HepG2 (cell line): ENCODE data around the gene AARSD1. TPM values are rescaled to one million over a fixed set of nuclear protein-coding genes. Genes with fewer than 3 reads are reported as not detected.

Source experiments
- ATAC-seq: fragments of 200-7000 bp; cut with Tn5 transposase; 3 replicates; pipeline ENCODE4 v1.9.1; 2020; ENCODE audit warnings: mild to moderate bottlenecking, moderate library complexity
- BruUV-seq: library from RNA; stranded (reverse); fragments of 400-500 nt; replicated peaks from 2 replicates; lab custom pipeline; 2021; lab: Mats Ljungman, UMichigan
- CTCF ChIA-PET: fragments of 300-600 bp; formaldehyde crosslinking; extraction: SDS; loops from one replicate; lab custom pipeline; 2021; ENCODE audit warnings: low total read pairs, inconsistent platforms, low intra/inter-chr PET ratio; lab: Yijun Ruan, JAX
- POLR2A ChIA-PET: fragments of 350-600 bp; sonication (Branson Sonifier 250); formaldehyde crosslinking; loops from one replicate; lab custom pipeline; 2020; ENCODE audit warnings: antibody characterized with exemption, inconsistent platforms; lab: Yijun Ruan, JAX
- DNase-seq: peaks from one replicate; pipeline ENCODE4 v3.0.0-alpha.2; 2015; ENCODE audit warnings: low spot score
- FAIRE-seq: peaks from 3 replicates; lab custom pipeline; 2011; peaks lifted over from hg19 to GRCh38; lab: Jason Lieb, UNC
- H2AFZ ChIP-seq: one replicate; pipeline ENCODE4 v1.6.1; 2011; ENCODE audit warnings: low read length, inconsistent platforms
- H3K27ac ChIP-seq: fragments of 300-600 bp; 3 replicates; pipeline ENCODE4 v1.8.0; 2011; ENCODE audit warnings: mixed run types, mild to moderate bottlenecking, mixed read lengths, low read length, inconsistent platforms; ENCODE audit not compliant: insufficient read depth; ENCODE audit errors: extremely low read length
- H3K27me3 ChIP-seq, 2 experiments: fragments of 200-600 bp in 1 of 2; 2 replicates in 1 of 2; 3 replicates in 1 of 2; pipeline versions ENCODE4 v1.6.0 to v1.8.0; 2011; ENCODE audit warnings: low read length in 2 of 2, mild to moderate bottlenecking in 2 of 2, moderate library complexity in 2 of 2, inconsistent platforms in 1 of 2; ENCODE audit not compliant: insufficient read depth in 2 of 2, control insufficient read depth in 1 of 2
- H3K36me3 ChIP-seq, 2 experiments: fragments of 200-600 bp in 1 of 2; replicated peaks in 1 of 2; 2 replicates in 1 of 2; 3 replicates in 1 of 2; pipeline versions ENCODE4 v1.5.1 to v1.8.0; 2011; ENCODE audit warnings: low read length in 2 of 2, inconsistent platforms in 1 of 2; ENCODE audit not compliant: insufficient read depth in 2 of 2, control insufficient read depth in 1 of 2
- H3K4me1 ChIP-seq: 2 replicates; pipeline ENCODE4 v1.5.1; 2012; ENCODE audit warnings: low read length, inconsistent platforms; ENCODE audit not compliant: insufficient read depth
- H3K4me2 ChIP-seq: 2 replicates; pipeline ENCODE4 v1.6.0; 2011; ENCODE audit warnings: low read depth, low read length, inconsistent platforms
- H3K4me3 ChIP-seq, 3 experiments: fragments of 200-600 bp in 1 of 3; sonication (generic), shearing (Covaris generic) in 1 of 3; replicated peaks in 1 of 3; 2 replicates each; pipeline ENCODE4 v1.5.1; 2011 to 2016; ENCODE audit warnings: low read length in 3 of 3, inconsistent platforms in 2 of 3, low read depth in 2 of 3, mild to moderate bottlenecking in 2 of 3, control low read depth in 1 of 3, mixed read lengths in 1 of 3; ENCODE audit not compliant: insufficient read depth in 1 of 3
- H3K79me2 ChIP-seq: one replicate; pipeline ENCODE4 v1.6.1; 2011; ENCODE audit warnings: low read length, inconsistent platforms; ENCODE audit not compliant: insufficient read depth
- H3K9ac ChIP-seq: 2 replicates; pipeline ENCODE4 v1.6.0; 2011; ENCODE audit warnings: mild to moderate bottlenecking, low read depth, low read length, inconsistent platforms; ENCODE audit not compliant: insufficient read depth
- H3K9me3 ChIP-seq: 2 replicates; pipeline ENCODE4 v1.5.1; 2012; ENCODE audit warnings: mild to moderate bottlenecking, low read length
- H4K20me1 ChIP-seq: 2 replicates; pipeline ENCODE4 v1.6.0; 2011; ENCODE audit warnings: inconsistent platforms, mild to moderate bottlenecking, low read length, moderate library complexity; ENCODE audit not compliant: insufficient read depth
- ATF1 ChIP-seq: IDR thresholded peaks from 2 replicates; pipeline ENCODE4 v1.6.1; 2016; ENCODE audit warnings: mild to moderate bottlenecking, control low read depth
- CCDC6 ChIP-seq: sonication (generic); formaldehyde crosslinking; IDR thresholded peaks from 2 replicates; pipeline ENCODE4 v1.8.1; 2022; ENCODE audit warnings: mild to moderate bottlenecking, missing genetic modification reagents, moderate library complexity
- CEBPB ChIP-seq: IDR thresholded peaks from 2 replicates; pipeline ENCODE4 v1.6.1; 2011; ENCODE audit warnings: low read depth, low read length, improper control_type of control experiment, borderline replicate concordance
- FOXC1 ChIP-seq: sonication (generic); formaldehyde crosslinking; IDR thresholded peaks from 2 replicates; pipeline ENCODE4 v1.8.0; 2022; ENCODE audit warnings: mild to moderate bottlenecking, missing genetic modification reagents, borderline replicate concordance
- MZF1 ChIP-seq: sonication (generic); formaldehyde crosslinking; IDR thresholded peaks from 2 replicates; pipeline ENCODE4 v1.8.1; 2023; ENCODE audit warnings: mild to moderate bottlenecking, missing genetic modification reagents, borderline replicate concordance
- POLR2AphosphoS5 ChIP-seq: IDR thresholded peaks from 2 replicates; pipeline ENCODE4 v1.6.1; 2012; ENCODE audit warnings: low read depth, low read length
- PRPF4 ChIP-seq: fragments of 200-400 bp; formaldehyde crosslinking; IDR thresholded peaks from 2 replicates; pipeline ENCODE4 v1.6.1; 2016; ENCODE audit warnings: low read length, low read depth; ENCODE audit not compliant: poor library complexity, severe bottlenecking
- RBFOX2 ChIP-seq: fragments of 200-400 bp; formaldehyde crosslinking; IDR thresholded peaks from 2 replicates; pipeline ENCODE4 v1.6.1; 2017; ENCODE audit warnings: low read depth, mild to moderate bottlenecking, low read length
- RELA ChIP-seq: sonication (generic); formaldehyde crosslinking; IDR thresholded peaks from 2 replicates; pipeline ENCODE4 v1.4.0; 2020; ENCODE audit warnings: missing genetic modification reagents
- RFX1 ChIP-seq: fragments of 450-650 bp; IDR thresholded peaks from 2 replicates; pipeline ENCODE4 v1.6.1; 2017
- RNF2 ChIP-seq: fragments of 450-650 bp; conservative IDR thresholded peaks from 2 replicates; pipeline ENCODE4 v1.6.1; 2016; ENCODE audit warnings: low read depth
- SAP130 ChIP-seq: IDR thresholded peaks from 2 replicates; pipeline ENCODE4 v1.6.1; 2016; ENCODE audit warnings: low read depth
- SETDB1 ChIP-seq: sonication (generic); formaldehyde crosslinking; IDR thresholded peaks from 2 replicates; pipeline ENCODE4 v1.5.1; 2020; ENCODE audit warnings: missing genetic modification reagents, mild to moderate bottlenecking, borderline replicate concordance
- SOX6 ChIP-seq, 2 experiments: fragments of 450-650 bp in 1 of 2; sonication (generic) in 1 of 2; formaldehyde crosslinking in 1 of 2; IDR thresholded peaks; 2 replicates each; pipeline versions ENCODE4 v1.4.0 to v1.6.1; 2017 to 2020; ENCODE audit warnings: antibody characterized with exemption in 1 of 2, mild to moderate bottlenecking in 1 of 2, missing genetic modification reagents in 1 of 2
- STAT5B ChIP-seq: sonication (generic); formaldehyde crosslinking; IDR thresholded peaks from 2 replicates; pipeline ENCODE4 v1.4.0; 2020; ENCODE audit warnings: missing genetic modification reagents
- TAF1 ChIP-seq: sonication (generic); formaldehyde crosslinking; IDR thresholded peaks from 2 replicates; pipeline ENCODE4 v1.4.0; 2020; ENCODE audit warnings: missing genetic modification reagents
- ZNF3 ChIP-seq: IDR thresholded peaks from 2 replicates; pipeline ENCODE4 v1.7.0; 2017; ENCODE audit warnings: inconsistent platforms
- ZNF333 ChIP-seq: sonication (generic); formaldehyde crosslinking; IDR thresholded peaks from 2 replicates; pipeline ENCODE4 v1.4.0; 2020; ENCODE audit warnings: mild to moderate bottlenecking, missing genetic modification reagents, borderline replicate concordance
- ZNF354B ChIP-seq: sonication (generic); formaldehyde crosslinking; IDR thresholded peaks from 2 replicates; pipeline ENCODE4 v1.8.0; 2022; ENCODE audit warnings: mild to moderate bottlenecking, missing genetic modification reagents
- ZNF616 ChIP-seq: sonication (generic); formaldehyde crosslinking; IDR thresholded peaks from 2 replicates; pipeline ENCODE4 v1.5.0; 2020; ENCODE audit warnings: low read depth, mild to moderate bottlenecking, missing genetic modification reagents
- ZNF761 ChIP-seq: sonication (generic); formaldehyde crosslinking; conservative IDR thresholded peaks from 2 replicates; pipeline ENCODE4 v1.4.0; 2020; ENCODE audit warnings: mild to moderate bottlenecking, missing genetic modification reagents
- ZNF766 ChIP-seq: sonication (generic); formaldehyde crosslinking; IDR thresholded peaks from 2 replicates; pipeline ENCODE4 v1.5.0; 2020; ENCODE audit warnings: missing genetic modification reagents, borderline replicate concordance
- ZNF800 ChIP-seq: sonication (generic); formaldehyde crosslinking; IDR thresholded peaks from 2 replicates; pipeline ENCODE4 v1.4.0; 2020; ENCODE audit warnings: missing genetic modification reagents
- WGBS: methylation state at CpG from one replicate; pipeline ENCODE4 v1.1.6; 2017; ENCODE audit warnings: low lambda C conversion rate; 5-methylcytosine and 5-hydroxymethylcytosine counted together
- in situ Hi-C: cut with HindIII; loops from 2 replicates; pipeline ENCODE4 v1.10.0; 2017; ENCODE audit warnings: low pct_unique_long_range_greater_than_20kb; ENCODE audit not compliant: extremely low pct_ligation_motif_present
- intact Hi-C: fragments of 100-400 bp; cut with micrococcal nuclease; formaldehyde crosslinking; loops from one replicate; pipeline ENCODE4 v1.10.0; 2022; ENCODE audit not compliant: unreplicated experiment
- polyA plus RNA-seq, 8 experiments: library from polyadenylated mRNA; depleted of rRNA in 3 of 8; stranded (reverse) in 7 of 8; unstranded in 1 of 8; fragments of >200 nt; fragmentation: Illumina TruSeq in 4 of 8; extraction: Trizol in 4 of 8; gene quantifications; 2 replicates each; pipeline versions ENCODE4 v1.2.1 to v1.2.3, GENCODE V29; 2011 to 2016; ENCODE audit warnings: low read depth in 4 of 8, missing spikeins in 1 of 8, mixed read lengths in 1 of 8; ENCODE audit not compliant: insufficient read depth in 1 of 8
- total RNA-seq, 5 experiments: library from RNA; depleted of rRNA; stranded (reverse); fragments of >200 nt; fragmentation: Illumina TruSeq; extraction: Trizol; gene quantifications; 2 replicates each; pipeline ENCODE4 v1.2.3, GENCODE V29; 2016; ENCODE audit warnings: low read depth in 1 of 5

The AARSD1 gene
- total and polyA plus RNA-seq, 2 of the 13 experiments (the other 11 are each of a cell fraction or from before 2014, with no cell fraction given) = 24.7 to 29.3 TPM

- no peak for TF ChIP-seq PRPF4
- no peak for TF ChIP-seq SETDB1 (CRISPR knock-in tag)
- no peak for TF ChIP-seq CEBPB
- no peak for TF ChIP-seq ZNF761 (CRISPR knock-in tag)
- peak; percentile 96 for TF ChIP-seq RFX1
- no peak for TF ChIP-seq MZF1 (CRISPR knock-in tag)
- peak; percentile 32; the same call in 1 of the 2 replicates for TF ChIP-seq FOXC1 (CRISPR knock-in tag)
- no peak for TF ChIP-seq ZNF354B (CRISPR knock-in tag)
- TF ChIP-seq CCDC6 (CRISPR knock-in tag) = no peak; the same call in 1 of the 2 replicates
- peak; percentile 98 for TF ChIP-seq SAP130 (CRISPR knock-in tag)
- TF ChIP-seq STAT5B (CRISPR knock-in tag) = no peak
- TF ChIP-seq POLR2AphosphoS5 = peak; percentile 54; the same call in 1 of the 2 replicates
These were observed 16.1 kb upstream of the AARSD1 start, which contains the start of gene RUNDC1 (continued) for GRCh38 chr17:42980274-42980765.

- POLR2A ChIA-PET = interaction anchor here (0.5 to 4.3 kb wide), 4 partner anchors 18 to 200 kb away, joined by 3 to 53 read pairs (median 4); partner anchors contain the start of gene RPL27
- Histone ChIP-seq H4K20me1 (no peaks in the 10 kb centered on the region), H3K4me3 (peak within 1 kb of the TSS; percentile 77 to 97 (median 91)), H3K27me3 (peaks cover 0 to 3% of the 10 kb centered on the region in 2 experiments; a peak in 1 of 5 replicates), H3K9ac (peak within 1 kb of the TSS; percentile 78), H3K27ac (peak within 1 kb of the TSS; percentile 71), H3K9me3 (no peaks in the 10 kb centered on the region), H3K79me2 (peaks cover 17% of the 10 kb centered on the region), H3K4me2 (peak within 1 kb of the TSS; percentile 94), H2AFZ (peak within 1 kb of the TSS; percentile 59), H3K4me1 (peaks cover 56% of the 10 kb centered on the region), H3K36me3 (0 out of 5 replicates have a peak, but pooled peaks cover 0 to 3% of the 10 kb centered on the region in 2 experiments)
- WGBS = 30% methylated on average over 20 of the region's 21 CpGs
- ATAC-seq = peak; percentile 85
- in situ Hi-C loops = loop anchor here (10.0 kb wide), 1 partner anchor 135 kb away; the partner anchor contains the start of gene AOC2
- BruUV-seq = TSS peak; percentile 75
- CTCF ChIA-PET = interaction anchor here (1.1 kb wide), 1 partner anchor 18 kb away, joined by 3 read pairs; the partner anchor contains the start of gene RPL27
- DNase-seq = peak; percentile 88
- no peak for FAIRE-seq
- intact Hi-C loops = loop anchor here (2.0 to 5.0 kb wide), 2 partner anchors 19 to 137 kb away; partner anchors contain the start of genes AOC2 and RPL27
- TF ChIP-seq SOX6 (IDR thresholded peaks at IDR 0.05) (no peak), SOX6 (CRISPR knock-in tag; IDR thresholded peaks at IDR 0.05) (peak; percentile 41; the same call in 1 of the 2 replicates), TAF1 (CRISPR knock-in tag) (no peak), ZNF800 (0 out of 2 replicates have a peak, but pooled peaks have one; percentile 65), ZNF3 (CRISPR knock-in tag) (no peak), ZNF616 (CRISPR knock-in tag) (no peak), RNF2 (no peak), RBFOX2 (no peak), ZNF766 (peak; percentile 72; the same call in 1 of the 2 replicates), ATF1 (CRISPR knock-in tag) (no peak), ZNF333 (peak; percentile 76; the same call in 1 of the 2 replicates), RELA (CRISPR knock-in tag) (no peak)
These were observed 15.4 kb upstream of the AARSD1 start, which contains the start of gene PTGES3L for GRCh38 chr17:42979511-42980273. TSS of gene PTGES3L (minus strand) at chr17:42980080. CDS start at chr17:42980053, 27 bp downstream.
